Measurements from ENCODE around the gene COL27A1. TPM values are rescaled to one million over a fixed set of nuclear protein-coding genes. Genes with fewer than 3 reads are reported as not detected.

COL27A1 gene
- polyA plus RNA-seq, 1 of the 3 experiments (the other 2 are of a cell fraction): 8.7 TPM

DNA sequence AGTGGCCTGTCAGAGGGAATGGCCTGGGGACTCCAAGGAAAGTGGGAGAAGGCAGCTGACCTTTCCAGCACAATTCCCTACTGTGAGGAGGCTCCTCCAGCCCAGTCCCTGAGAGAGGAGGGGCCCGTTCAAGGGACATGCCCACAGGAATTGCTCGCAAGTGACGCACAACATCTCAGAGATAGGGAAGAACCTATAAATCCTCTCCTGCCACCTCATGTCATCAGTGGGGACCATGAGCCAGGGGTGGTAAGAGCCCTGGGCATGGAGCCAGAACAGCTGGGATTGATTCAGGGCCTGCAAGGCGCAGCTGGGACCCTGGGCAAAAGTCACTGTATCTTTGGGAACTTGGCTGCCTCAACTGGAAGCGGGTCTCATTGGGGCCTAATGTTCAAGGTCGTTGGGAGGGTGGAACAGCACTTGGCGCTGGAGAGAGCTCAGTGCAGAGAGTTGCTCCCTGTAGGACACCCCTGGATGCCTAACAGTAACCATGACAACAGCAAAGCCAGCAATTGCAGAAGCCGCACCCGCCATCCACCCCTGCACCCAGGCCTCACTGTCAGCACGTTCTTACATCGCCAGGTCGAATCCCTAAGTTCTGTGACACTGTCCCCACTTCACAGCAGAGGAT, 126.3 kb downstream of the COL27A1 start:
- POLR2A ChIA-PET: no interaction called here
- Histone ChIP-seq H3K9me3 (no peaks in the 10 kb centered on the region), H3K4me3 (ENCODE audit: low read depth in 2 of 2, low read length in 1 of 2) (no peak overlapping the region), H3K4me1 (ENCODE audit: control insufficient read depth in 1 of 2, insufficient read depth in 2 of 2, low read depth in 1 of 2, low read length in 1 of 2) (peaks cover 18 to 43% of the 10 kb centered on the region in 2 experiments), H3K4me2 (no peak overlapping the region), H3K9ac (no peak overlapping the region), H3K9me2 (no peaks in the 10 kb centered on the region), H3K27ac (ENCODE audit: low read depth in 2 of 2, low read length in 1 of 2) (peak overlapping the region in 1 of 2 experiments; percentile 31; a peak in 1 of 4 replicates), H3K79me2 (ENCODE audit: insufficient read depth) (no peaks in the 10 kb centered on the region), H3F3A (replicated peaks; ENCODE audit: insufficient read depth) (peaks cover 7% of the 10 kb centered on the region), H3K36me3 (replicated peaks in 1 of 2; ENCODE audit: control insufficient read depth in 1 of 2, insufficient read depth in 2 of 2, low read length in 1 of 2) (peaks cover 0 to 4% of the 10 kb centered on the region in 2 experiments), H3K27me3 (ENCODE audit: insufficient read depth) (no peaks in the 10 kb centered on the region), H2AFZ (ENCODE audit: low read depth) (no peak overlapping the region), H4K20me1 (ENCODE audit: insufficient read depth) (no peaks in the 10 kb centered on the region)
- peak; percentile 85 for DNase-seq
- 53% methylated on average over 5 of the region's 12 CpGs for WGBS (ENCODE audit: low lambda C conversion rate)
- CTCF ChIA-PET: interaction anchor here (0.7 to 4.5 kb wide), 8 partner anchors 9 to 174 kb away, joined by 3 to 33 read pairs (median 8); partner anchors contain the start of gene COL27A1
- TF ChIP-seq FOXJ3 (CRISPR knock-in tag; IDR thresholded peaks at IDR 0.05) (peak; percentile 56; the same call in 1 of the 2 replicates), SMC3 (IDR thresholded peaks at IDR 0.05; ENCODE audit: low read depth, low read length) (no peak), JUND (IDR thresholded peaks at IDR 0.05) (0 out of 2 replicates have a peak, but pooled peaks have one; percentile 13), GATA2 (CRISPR knock-in tag; IDR thresholded peaks at IDR 0.05) (peak; percentile 57), ELF1 (IDR thresholded peaks at IDR 0.05) (no peak), SIN3A (IDR thresholded peaks at IDR 0.05; ENCODE audit: borderline replicate concordance, low read depth, low read length) (no peak), RFX5 (IDR thresholded peaks at IDR 0.05; ENCODE audit: low read length) (no peak), CHD2 (IDR thresholded peaks at IDR 0.05; ENCODE audit: low read length, partially characterized antibody) (no peak), TAF1 (IDR thresholded peaks at IDR 0.05; ENCODE audit: borderline replicate concordance, low read depth, low read length) (no peak), MEF2A (IDR thresholded peaks at IDR 0.05; ENCODE audit: borderline replicate concordance, low read depth) (no peak), FOSL2 (IDR thresholded peaks at IDR 0.05; ENCODE audit: borderline replicate concordance, low read depth) (no peak), TCF12 (IDR thresholded peaks at IDR 0.05) (peak; percentile 80), EP300 (IDR thresholded peaks at IDR 0.05; ENCODE audit: borderline replicate concordance in 1 of 2, low read depth in 1 of 2, low read length in 1 of 2) (peak in 1 of 2 experiments; percentile 59; a peak in 2 of 4 replicates), GABPA (IDR thresholded peaks at IDR 0.05; ENCODE audit: low read depth) (no peak), YY1 (IDR thresholded peaks at IDR 0.05; ENCODE audit: low read depth) (no peak), MXI1 (IDR thresholded peaks at IDR 0.05; ENCODE audit: low read depth, low read length) (peak; percentile 37; the same call in 1 of the 2 replicates), RXRA (IDR thresholded peaks at IDR 0.05; ENCODE audit: borderline replicate concordance, low read depth) (no peak), FOXM1 (IDR thresholded peaks at IDR 0.05; ENCODE audit: low read depth) (no peak), RAD21 (IDR thresholded peaks at IDR 0.05; ENCODE audit: low read length) (no peak), RCOR1 (IDR thresholded peaks at IDR 0.05; ENCODE audit: low read length) (peak; percentile 68), NRF1 (IDR thresholded peaks at IDR 0.05; ENCODE audit: low read depth, low read length) (no peak), POLR2AphosphoS5 (IDR thresholded peaks at IDR 0.05; ENCODE audit: low read depth, low read length) (no peak)
- TF ChIP-seq, protein P1, sequence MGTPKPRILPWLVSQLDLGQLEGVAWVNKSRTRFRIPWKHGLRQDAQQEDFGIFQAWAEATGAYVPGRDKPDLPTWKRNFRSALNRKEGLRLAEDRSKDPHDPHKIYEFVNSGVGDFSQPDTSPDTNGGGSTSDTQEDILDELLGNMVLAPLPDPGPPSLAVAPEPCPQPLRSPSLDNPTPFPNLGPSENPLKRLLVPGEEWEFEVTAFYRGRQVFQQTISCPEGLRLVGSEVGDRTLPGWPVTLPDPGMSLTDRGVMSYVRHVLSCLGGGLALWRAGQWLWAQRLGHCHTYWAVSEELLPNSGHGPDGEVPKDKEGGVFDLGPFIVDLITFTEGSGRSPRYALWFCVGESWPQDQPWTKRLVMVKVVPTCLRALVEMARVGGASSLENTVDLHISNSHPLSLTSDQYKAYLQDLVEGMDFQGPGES (IDR thresholded peaks at IDR 0.05; ENCODE audit: low read depth, low read length): no peak
- TF ChIP-seq, protein P2, sequence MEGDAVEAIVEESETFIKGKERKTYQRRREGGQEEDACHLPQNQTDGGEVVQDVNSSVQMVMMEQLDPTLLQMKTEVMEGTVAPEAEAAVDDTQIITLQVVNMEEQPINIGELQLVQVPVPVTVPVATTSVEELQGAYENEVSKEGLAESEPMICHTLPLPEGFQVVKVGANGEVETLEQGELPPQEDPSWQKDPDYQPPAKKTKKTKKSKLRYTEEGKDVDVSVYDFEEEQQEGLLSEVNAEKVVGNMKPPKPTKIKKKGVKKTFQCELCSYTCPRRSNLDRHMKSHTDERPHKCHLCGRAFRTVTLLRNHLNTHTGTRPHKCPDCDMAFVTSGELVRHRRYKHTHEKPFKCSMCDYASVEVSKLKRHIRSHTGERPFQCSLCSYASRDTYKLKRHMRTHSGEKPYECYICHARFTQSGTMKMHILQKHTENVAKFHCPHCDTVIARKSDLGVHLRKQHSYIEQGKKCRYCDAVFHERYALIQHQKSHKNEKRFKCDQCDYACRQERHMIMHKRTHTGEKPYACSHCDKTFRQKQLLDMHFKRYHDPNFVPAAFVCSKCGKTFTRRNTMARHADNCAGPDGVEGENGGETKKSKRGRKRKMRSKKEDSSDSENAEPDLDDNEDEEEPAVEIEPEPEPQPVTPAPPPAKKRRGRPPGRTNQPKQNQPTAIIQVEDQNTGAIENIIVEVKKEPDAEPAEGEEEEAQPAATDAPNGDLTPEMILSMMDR (IDR thresholded peaks at IDR 0.05): no peak
- TF ChIP-seq, protein P3, sequence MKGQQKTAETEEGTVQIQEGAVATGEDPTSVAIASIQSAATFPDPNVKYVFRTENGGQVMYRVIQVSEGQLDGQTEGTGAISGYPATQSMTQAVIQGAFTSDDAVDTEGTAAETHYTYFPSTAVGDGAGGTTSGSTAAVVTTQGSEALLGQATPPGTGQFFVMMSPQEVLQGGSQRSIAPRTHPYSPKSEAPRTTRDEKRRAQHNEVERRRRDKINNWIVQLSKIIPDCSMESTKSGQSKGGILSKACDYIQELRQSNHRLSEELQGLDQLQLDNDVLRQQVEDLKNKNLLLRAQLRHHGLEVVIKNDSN (IDR thresholded peaks at IDR 0.05; ENCODE audit: borderline replicate concordance, low read depth): no peak
- TF ChIP-seq, protein P4, sequence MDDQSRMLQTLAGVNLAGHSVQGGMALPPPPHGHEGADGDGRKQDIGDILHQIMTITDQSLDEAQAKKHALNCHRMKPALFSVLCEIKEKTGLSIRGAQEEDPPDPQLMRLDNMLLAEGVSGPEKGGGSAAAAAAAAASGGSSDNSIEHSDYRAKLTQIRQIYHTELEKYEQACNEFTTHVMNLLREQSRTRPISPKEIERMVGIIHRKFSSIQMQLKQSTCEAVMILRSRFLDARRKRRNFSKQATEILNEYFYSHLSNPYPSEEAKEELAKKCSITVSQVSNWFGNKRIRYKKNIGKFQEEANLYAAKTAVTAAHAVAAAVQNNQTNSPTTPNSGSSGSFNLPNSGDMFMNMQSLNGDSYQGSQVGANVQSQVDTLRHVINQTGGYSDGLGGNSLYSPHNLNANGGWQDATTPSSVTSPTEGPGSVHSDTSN (IDR thresholded peaks at IDR 0.05): peak; percentile 71
- TF ChIP-seq, protein P5, sequence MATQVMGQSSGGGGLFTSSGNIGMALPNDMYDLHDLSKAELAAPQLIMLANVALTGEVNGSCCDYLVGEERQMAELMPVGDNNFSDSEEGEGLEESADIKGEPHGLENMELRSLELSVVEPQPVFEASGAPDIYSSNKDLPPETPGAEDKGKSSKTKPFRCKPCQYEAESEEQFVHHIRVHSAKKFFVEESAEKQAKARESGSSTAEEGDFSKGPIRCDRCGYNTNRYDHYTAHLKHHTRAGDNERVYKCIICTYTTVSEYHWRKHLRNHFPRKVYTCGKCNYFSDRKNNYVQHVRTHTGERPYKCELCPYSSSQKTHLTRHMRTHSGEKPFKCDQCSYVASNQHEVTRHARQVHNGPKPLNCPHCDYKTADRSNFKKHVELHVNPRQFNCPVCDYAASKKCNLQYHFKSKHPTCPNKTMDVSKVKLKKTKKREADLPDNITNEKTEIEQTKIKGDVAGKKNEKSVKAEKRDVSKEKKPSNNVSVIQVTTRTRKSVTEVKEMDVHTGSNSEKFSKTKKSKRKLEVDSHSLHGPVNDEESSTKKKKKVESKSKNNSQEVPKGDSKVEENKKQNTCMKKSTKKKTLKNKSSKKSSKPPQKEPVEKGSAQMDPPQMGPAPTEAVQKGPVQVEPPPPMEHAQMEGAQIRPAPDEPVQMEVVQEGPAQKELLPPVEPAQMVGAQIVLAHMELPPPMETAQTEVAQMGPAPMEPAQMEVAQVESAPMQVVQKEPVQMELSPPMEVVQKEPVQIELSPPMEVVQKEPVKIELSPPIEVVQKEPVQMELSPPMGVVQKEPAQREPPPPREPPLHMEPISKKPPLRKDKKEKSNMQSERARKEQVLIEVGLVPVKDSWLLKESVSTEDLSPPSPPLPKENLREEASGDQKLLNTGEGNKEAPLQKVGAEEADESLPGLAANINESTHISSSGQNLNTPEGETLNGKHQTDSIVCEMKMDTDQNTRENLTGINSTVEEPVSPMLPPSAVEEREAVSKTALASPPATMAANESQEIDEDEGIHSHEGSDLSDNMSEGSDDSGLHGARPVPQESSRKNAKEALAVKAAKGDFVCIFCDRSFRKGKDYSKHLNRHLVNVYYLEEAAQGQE (IDR thresholded peaks at IDR 0.05; ENCODE audit: low read depth, low read length): no peak
